DMS114 treated with DMSO at 0.1 percent for 48 hours (cell line): ENCODE data around the gene PCNX3.

Experiments used
- DNase-seq: peaks from one replicate; lab custom pipeline; 2025; ENCODE audit not compliant: unreplicated experiment; lab: John Stamatoyannopoulos, UW

PCNX3 gene

DNA sequence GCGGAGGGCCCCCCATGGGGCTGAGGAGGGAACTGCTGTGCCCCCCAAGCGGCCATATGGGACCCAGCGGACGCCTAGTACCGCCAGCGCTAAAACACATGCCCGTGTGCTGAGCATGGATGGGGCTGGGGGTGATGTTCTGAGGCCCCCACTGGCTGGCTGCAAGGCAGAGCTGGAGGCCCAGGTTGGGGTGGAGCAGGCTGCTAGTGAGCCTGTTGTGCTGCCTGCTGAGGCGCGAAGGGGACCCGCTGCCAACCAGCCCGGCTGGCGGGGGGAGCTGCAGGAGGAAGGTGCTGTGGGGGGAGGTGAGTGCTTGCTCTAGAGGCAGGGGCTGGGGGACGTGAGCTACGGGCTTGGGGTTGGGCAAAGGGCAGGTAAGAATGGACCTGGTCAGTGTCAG is 3.2 kb downstream of the PCNX3 start:
- no peak for DNase-seq

DNA sequence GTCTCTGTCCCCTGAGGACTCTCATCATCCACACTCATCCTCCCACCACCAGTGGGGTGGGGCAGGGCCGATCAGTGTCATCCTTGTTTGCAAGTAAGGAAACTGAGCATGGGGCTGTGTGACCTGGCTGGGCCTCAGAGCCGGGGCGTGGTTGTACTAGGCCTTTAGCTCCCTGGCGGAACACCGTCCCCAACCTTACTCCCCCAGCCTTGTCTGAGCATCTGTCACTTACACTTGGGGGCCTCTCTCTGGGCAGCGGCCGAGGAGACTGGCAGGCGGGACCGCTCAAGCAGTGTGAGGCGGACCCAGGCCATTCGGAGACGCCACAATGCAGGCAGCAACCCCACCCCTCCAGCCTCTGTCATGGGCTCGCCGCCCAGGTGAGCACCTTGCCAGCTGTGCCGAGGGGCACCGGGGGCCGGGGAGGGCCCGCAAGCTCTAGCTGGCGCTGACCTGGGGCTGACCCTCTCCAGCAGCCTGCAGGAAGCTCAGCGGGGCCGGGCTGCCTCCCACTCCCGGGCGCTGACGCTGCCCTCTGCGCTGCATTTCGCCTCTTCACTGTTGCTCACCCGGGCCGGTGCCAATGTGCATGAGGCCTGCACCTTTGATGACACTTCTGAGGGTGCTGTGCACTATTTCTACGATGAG is 3.8 kb downstream of the PCNX3 start:
- DNase-seq = no peak

DNA sequence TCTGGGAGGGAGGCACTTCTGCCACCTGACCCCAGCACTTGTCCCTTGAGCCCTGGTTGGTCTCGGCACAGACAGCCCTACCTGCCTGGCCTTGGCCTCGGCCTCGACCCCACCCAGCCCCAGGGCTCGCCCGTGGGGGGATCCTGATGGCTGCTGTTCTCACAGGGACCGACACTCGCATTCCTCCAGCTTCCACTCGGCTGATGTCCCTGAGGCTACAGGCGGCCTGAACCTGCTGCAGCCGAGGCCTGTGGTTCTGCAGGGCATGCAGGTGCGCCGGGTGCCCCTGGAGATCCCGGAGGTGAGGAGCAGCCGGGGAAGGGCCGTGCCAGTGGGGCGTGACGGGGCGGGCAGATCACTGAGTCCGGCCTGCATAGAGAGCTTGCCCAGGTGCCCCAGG is 5.1 kb downstream of the PCNX3 start:
- DNase-seq = no peak

DNA sequence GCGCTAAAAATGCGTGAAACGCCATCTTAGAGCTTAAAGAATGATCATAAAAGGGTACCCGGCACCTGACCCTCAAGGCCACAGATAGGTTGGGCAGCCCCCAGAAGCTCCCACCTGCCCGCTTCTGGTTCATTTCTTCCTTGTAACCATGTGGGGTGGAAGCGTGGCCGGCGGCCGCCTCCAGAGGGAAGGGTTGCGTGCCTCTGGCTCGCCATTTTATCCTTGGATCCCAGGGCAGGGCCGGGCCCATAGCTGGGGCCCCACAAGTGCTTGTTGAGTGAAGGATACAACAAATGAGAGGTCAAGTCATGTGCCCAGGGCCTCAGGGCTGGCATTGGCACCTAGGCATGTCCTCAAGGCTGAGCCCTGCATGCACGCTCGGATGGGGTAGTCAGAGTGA is 5.9 kb downstream of the PCNX3 start:
- DNase-seq = no peak

DNA sequence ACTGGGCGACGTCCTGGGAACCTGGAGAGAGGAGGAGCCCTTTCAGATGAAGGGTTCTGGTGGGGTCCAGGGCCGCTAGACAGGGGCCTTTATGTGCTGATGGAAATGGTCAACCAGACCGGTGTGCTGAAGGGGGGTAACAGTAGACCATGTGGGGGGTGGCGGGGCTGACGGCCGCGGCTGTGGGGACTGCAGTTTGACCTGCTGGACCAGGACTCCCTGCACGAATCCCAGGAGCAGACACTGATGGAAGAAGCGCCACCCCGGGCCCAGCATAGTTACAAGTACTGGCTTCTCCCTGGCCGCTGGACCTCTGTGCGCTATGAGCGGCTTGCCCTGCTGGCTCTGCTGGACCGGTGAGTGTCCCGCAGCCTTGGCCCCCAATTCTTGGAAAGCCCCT is 6.4 kb downstream of the PCNX3 start:
- no peak for DNase-seq

DNA sequence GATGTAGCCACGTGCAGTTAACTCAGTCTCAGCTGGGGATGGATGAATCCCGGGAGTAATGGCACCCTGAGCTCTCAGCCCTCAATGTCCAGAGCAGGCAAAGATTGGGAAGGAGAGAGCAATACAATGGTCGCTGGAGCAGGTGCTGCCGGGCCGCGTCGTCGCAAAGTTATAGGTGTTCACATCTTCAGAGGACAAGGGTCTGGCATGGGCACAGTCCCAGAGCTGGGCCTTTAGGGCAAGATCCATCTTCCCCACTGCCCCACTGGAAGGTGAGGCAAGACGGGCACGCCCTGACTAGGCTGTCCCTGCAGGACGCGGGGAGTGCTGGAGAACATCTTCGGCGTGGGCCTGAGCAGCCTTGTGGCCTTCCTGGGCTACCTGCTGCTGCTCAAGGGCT is 7.6 kb downstream of the PCNX3 start:
- no peak for DNase-seq

DNA sequence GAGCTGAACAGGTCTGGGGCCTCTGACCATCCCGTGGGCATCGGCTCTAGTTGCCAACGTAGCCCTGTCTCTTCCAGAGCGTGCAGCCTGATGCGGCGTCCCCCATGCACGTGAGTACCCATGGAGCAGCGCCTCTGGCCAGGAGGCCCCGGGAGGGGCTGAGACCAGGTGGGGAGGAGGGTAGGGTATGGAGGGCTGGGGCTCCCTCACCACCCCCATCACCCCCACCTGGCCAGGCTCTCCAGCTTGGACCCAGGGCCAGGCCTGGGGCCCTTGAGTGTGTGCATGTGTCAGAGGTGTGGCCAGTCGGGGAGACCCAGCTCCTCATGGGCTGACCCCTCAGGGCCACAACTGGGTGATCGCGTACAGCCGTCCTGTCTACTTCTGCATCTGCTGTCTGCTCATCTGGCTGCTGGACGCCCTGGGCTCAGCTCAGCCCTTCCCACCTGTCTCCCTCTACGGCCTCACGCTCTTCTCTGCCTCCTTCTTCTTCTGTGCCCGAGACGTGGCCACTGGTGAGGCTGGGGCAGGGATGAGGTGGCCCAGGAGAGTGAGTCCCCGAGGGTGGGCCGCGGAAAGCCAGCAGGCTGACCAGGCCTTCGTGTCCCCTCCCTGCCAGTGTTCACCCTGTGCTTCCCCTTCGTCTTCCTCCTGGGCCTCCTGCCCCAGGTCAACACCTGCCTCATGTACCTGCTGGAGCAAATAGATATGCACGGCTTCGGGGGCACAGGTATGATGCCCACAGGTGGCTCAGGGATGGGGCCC is 8.5 kb downstream of the PCNX3 start:
- no peak for DNase-seq

DNA sequence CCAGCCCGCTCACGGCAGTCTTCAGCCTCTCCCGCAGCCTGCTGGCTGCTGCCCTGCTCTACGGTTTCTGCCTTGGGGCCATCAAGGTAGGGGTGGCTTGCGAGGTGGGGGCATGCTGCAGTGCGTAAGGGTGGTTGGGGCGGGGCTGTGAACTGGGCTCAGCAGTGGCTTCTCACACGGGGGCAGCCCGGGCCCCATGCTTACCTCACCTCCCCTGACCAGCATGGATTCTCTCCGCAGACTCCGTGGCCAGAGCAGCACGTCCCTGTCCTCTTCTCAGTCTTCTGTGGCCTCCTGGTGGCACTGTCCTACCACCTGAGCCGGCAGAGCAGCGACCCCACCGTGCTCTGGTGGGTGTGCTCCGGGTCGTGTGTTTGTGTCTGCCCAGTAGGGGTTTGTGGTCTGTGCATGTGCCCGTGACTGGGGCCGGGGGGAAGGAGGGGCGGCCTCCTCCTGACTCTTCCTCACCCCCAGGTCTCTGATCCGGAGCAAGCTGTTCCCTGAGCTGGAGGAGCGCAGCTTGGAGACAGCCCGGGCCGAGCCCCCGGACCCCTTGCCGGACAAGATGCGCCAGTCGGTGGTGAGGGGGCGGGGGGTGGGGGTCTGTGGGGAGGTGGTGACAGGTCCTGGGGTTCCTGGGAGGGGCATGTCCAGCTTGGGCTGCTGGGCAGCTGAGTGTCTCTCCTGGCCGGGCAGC is 9.5 kb downstream of the PCNX3 start:
- no peak for DNase-seq

DNA sequence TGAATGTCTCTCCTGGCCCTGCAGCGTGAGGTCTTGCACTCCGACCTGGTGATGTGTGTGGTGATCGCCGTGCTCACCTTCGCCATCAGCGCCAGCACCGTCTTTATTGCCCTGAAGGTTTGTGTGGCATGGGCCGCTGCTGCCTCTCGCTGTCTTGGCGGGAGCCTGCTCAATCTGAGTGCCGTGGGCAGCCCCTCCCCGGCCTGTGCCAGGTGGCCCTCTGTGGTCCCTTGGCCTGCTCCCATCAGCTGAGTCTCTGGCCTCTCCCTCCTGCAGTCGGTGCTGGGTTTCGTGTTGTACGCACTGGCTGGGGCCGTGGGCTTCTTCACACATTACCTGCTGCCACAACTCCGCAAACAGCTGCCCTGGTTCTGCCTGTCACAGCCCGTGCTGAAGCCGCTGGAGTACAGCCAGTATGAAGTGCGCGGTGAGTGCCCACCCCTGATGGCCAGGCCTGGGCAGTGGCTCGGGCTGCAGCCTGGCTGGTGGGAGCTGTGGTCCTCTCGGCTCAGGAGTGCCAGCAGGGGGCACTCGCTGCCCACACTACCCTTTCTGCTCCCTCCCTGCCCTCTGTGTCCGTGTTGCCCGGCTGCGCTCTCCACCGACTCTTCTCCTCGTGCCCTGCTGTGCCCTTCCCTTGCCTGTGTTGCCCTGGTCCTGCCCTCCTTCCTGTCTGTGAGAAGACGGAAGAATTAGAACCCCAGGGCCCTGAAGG is 10.2 kb downstream of the PCNX3 start:
- DNase-seq = peak; percentile 35

DNA sequence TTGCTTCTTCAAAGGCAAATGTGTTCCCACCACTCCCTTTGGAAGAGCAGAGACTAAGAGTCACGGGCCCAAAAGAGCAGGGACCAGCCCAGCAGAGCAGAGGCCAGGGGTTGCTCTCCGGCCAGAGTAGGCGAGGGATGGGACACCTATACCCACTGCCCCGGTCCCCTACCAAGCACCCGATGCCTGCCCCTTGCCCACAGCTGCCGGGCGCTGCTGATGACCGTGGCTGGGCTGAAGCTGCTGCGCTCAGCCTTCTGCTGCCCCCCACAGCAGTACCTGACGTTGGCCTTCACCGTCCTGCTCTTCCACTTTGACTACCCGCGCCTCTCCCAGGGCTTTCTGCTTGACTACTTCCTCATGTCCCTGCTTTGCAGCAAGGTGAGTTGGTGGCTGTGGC is 11.6 kb downstream of the PCNX3 start:
- DNase-seq = no peak

DNA sequence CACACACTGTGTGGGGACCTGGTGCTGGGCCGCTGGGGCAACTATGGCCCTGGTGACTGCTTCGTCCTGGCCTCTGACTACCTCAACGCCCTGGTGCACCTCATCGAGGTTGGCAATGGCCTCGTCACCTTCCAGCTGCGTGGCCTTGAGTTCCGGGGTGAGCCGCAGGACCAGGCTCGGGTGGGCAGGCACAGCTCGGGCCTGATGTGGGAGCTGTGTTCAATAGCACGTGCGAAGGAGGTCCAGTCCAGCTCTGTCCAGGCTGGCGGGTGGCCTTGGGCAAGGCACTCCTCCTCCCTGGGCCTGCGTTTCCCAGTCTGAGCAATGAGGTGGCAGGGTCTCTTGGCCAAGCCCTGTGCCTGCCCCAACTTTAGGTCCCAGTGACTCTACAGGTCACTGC is 14.0 kb downstream of the PCNX3 start:
- DNase-seq = no peak

DNA sequence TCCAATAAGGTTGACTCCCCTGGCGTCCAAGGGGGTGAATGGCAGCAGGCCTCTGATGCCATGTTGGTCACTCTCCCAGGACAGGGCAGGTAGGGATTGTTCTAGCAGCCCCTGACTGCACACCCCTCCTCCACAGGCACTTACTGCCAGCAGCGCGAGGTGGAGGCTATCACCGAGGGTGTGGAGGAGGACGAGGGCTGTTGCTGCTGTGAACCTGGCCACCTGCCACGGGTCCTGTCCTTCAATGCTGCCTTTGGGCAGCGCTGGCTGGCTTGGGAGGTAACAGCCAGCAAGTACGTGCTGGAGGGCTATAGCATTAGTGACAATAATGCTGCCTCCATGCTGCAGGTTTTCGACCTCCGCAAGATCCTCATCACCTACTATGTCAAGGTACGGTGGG is 14.6 kb downstream of the PCNX3 start:
- DNase-seq = no peak

DNA sequence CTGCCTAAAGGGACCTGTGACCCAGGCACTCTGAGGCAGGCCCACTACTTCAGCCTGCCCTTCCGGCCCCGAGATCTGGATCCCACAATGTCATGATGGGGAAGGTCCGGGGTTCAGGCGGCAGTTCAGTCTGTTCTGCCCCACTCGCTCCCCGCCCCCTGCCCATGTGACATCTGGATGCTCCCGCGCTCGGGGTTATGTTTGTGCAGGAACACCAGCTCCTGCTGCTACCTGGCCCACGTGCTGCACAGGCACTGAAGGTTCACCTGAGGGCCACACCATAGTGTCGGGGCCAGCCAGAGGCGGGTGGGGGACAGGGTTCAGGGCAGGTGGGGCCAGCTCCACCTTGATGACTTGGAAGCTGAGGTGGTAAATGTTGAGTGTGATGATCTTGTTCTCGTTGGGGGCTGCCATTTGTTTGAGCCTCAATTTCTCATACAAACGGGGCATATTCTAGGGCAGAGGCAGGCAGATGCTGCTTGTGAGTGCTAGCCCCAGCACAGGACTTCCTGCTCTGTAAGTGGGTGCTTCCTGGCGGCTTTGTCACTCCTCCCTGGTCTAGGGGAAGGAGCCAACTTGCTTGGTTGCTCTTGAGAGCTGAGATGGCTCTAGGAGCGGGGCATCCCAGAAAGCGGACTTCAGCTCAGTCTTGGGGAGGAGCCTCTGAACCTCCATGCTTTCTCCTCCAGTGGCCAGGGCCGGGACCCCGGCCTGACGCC is 18.0 kb downstream of the PCNX3 start:
- DNase-seq = no peak

DNA sequence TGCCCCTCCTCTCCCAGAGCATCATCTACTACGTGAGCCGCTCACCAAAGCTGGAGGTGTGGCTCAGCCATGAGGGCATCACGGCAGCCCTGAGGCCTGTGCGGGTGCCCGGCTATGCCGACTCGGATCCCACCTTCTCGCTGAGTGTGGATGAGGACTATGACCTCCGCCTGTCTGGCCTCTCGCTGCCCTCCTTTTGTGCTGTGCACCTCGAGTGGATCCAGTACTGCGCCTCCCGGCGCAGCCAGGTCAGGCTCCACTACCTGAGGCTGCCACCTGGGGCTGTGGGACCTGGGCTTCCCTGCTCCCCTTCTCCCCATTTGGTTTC is 18.5 kb downstream of the PCNX3 start:
- no peak for DNase-seq

DNA sequence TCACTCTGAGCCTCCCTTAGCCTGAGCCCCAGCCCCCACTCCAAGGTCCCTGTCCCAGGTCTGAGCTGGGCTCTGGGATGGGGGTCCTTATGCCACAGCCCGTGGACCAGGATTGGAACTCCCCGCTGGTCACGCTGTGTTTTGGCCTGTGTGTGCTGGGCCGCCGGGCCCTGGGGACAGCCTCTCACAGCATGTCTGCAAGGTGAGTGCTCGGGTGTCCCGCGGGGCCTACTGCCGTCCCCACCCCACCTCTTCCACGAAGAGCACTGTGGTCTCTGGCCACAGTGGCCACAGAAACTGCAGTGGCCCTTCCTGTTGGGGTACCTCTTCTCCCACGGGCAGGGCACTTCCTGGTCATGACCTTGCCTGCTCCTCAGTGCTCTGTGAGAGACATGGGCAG is 18.9 kb downstream of the PCNX3 start:
- DNase-seq = no peak

DNA sequence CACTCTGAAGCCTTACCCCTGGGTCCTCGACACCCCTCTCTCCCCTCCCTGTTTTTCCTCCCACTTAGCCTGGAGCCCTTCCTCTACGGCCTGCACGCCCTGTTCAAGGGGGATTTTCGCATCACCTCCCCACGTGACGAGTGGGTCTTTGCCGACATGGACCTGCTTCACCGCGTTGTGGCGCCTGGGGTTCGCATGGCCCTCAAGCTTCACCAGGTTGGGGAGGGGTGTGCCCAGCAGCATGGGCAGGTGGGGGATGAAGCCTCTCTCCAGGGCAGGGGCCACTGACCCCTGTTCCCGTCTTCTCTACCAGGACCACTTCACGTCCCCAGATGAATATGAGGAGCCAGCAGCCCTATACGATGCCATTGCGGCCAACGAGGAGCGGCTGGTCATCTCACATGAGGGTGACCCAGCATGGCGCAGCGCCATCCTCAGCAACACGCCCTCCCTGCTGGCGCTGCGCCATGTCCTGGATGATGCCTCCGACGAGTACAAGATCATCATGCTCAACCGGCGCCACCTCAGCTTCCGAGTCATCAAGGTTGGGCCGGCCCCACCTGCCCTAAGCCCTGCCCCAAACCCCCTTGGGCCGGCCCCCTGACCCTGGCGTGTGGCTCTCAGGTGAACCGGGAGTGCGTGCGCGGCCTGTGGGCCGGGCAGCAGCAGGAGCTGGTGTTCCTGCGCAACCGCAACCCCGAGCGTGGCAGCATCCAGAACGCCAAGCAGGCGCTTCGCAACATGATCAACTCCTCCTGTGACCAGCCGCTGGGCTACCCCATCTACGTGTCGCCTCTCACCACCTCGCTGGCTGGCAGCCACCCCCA is 19.5 kb downstream of the PCNX3 start:
- no peak for DNase-seq

DNA sequence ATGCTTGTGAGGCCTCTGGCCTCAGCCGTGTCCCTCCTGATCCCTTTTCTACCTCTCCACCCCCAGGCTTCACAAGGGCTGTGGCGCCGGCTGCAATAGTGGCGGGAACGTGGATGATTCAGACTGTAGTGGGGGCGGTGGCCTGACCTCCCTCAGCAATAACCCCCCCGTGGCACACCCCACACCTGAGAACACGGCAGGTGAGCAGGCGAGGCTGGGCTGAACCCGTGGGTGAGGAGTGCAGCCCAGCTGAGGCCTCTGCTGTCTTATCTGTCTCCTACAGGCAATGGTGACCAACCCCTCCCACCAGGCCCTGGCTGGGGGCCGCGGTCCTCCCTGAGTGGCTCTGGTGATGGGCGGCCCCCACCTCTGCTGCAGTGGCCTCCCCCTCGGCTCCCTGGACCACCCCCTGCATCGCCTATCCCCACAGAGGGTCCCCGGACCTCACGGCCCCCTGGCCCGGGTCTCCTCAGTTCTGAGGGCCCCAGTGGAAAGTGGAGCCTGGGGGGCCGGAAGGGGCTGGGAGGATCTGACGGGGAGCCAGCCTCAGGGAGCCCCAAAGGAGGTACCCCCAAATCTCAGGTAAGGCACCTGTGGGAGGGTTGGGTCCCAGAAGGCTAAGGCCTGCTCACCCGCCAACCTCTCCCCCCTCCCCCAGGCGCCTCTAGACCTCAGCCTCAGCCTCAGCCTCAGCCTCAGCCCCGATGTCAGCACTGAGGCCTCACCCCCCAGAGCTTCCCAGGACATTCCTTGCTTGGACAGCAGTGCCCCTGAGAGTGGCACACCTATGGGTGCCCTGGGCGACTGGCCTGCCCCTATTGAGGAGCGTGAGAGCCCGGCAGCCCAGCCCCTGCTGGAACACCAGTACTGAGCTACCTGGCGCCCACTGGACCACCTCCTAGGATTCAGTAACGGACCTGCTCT is 20.8 kb downstream of the PCNX3 start:
- no peak for DNase-seq

DNA sequence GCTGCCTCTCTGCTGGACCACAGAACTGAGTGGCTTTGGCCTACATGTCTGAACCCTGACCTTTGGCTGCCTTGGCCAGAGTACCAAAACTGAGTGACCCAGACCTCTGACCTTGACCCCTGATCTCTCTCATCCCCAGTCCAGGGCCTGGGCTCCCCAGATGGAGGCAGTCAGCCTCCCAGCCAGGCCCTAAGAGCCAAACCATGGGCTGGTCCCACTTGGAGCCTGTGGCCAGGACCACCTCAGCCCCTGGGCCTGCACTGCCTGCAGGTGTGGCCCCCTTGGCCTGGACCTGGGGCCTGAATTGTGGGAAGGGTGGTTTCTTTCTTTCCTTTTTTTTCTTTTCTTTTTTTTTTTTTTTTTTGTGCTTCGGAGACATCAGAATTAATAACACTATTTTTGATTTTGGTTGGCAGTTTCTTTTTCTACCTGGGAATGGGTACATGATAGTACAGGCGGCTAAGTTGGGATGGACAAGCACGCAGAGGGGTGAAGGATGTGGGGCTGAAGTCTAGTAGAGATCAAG is 21.5 kb downstream of the PCNX3 start:
- no peak for DNase-seq

DNA sequence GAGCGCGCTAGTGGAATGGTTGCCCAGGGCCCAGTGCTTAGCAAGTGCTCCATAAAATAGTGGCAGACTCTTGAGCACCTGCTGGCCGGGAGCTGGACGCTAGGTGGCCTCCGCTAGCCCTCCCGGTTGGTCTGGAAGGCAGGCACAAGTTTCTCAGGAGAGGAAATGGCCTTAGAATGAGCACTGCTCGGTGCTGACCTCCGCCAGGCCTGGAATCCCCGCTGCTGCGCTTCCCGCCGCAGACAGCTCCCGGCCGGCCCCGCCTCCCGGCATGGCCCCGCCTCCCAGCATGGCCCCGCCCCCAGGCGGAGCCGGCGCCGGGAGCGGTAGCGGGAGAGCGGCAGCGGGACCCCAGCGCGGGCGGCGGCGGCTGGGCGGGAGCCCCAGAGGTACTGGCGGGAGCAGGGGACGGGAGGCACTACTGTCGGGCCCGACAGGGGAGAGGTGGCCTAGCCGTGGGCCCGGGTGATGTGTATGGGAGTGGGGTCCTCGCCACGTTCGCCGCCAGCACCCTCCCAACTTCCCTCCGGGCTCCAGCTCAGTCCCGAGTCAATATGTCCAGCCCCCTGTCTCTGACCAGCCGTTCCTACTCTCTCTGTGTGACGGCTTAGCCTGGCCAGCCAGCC is 22.3 kb downstream of the PCNX3 start, which contains the start of gene SIPA1:
Gene SIPA1, plus strand, starts transcription at position 308 of the 626 bp plus-strand sequence. CDS start 2,821 bp downstream, outside the sequence.
- peak; percentile 56 for DNase-seq
